Hepatocyte (in vitro differentiated cells): Measurements from ENCODE around the gene NCKAP5L.

Experiments
- EZH2 ChIP-seq: fragments of 200-600 bp; sonication (generic); IDR thresholded peaks from 2 replicates; pipeline ENCODE4 v1.6.1; 2016; ENCODE audit warnings: antibody characterized with exemption, mild to moderate bottlenecking, borderline replicate concordance
- TF ChIP-seq, protein P1 (sequence below): fragments of 200-600 bp; sonication (generic); IDR thresholded peaks from 2 replicates; pipeline ENCODE4 v1.5.1; 2016; ENCODE audit warnings: antibody characterized with exemption, mild to moderate bottlenecking; ENCODE audit not compliant: poor library complexity

GRCh38 chr12:49869816-49870500 lies 41.7 kb upstream of the NCKAP5L start:
- TF ChIP-seq, protein P1, sequence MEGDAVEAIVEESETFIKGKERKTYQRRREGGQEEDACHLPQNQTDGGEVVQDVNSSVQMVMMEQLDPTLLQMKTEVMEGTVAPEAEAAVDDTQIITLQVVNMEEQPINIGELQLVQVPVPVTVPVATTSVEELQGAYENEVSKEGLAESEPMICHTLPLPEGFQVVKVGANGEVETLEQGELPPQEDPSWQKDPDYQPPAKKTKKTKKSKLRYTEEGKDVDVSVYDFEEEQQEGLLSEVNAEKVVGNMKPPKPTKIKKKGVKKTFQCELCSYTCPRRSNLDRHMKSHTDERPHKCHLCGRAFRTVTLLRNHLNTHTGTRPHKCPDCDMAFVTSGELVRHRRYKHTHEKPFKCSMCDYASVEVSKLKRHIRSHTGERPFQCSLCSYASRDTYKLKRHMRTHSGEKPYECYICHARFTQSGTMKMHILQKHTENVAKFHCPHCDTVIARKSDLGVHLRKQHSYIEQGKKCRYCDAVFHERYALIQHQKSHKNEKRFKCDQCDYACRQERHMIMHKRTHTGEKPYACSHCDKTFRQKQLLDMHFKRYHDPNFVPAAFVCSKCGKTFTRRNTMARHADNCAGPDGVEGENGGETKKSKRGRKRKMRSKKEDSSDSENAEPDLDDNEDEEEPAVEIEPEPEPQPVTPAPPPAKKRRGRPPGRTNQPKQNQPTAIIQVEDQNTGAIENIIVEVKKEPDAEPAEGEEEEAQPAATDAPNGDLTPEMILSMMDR = no peak
- TF ChIP-seq EZH2 = no peak
